MM.1S (cell line): ENCODE data around the gene RNASE11.

Experiments
- DNase-seq: peaks from one replicate; pipeline ENCODE4 v3.0.0-alpha.2; 2015
- H2AFZ ChIP-seq: fragments of 300-600 bp; sonication (generic); 2 replicates; pipeline ENCODE4 v1.6.0; 2016; ENCODE audit warnings: antibody characterized with exemption, low read length
- H3F3A ChIP-seq: fragments of 300-600 bp; sonication (generic); 2 replicates; pipeline ENCODE4 v1.6.1; 2016; ENCODE audit warnings: mild to moderate bottlenecking, antibody characterized with exemption, low read length, moderate library complexity, mixed read lengths; ENCODE audit not compliant: insufficient read depth
- H3K27ac ChIP-seq: fragments of 300-600 bp; sonication (generic); 2 replicates; pipeline ENCODE4 v1.5.1; 2016; ENCODE audit warnings: mild to moderate bottlenecking, low read length
- H3K27me3 ChIP-seq: fragments of 300-600 bp; sonication (generic); replicated peaks from 2 replicates; pipeline ENCODE4 v1.6.0; 2016; ENCODE audit warnings: low read length; ENCODE audit not compliant: insufficient read depth
- H3K36me3 ChIP-seq: fragments of 300-600 bp; sonication (generic); replicated peaks from 2 replicates; pipeline ENCODE4 v1.6.1; 2016; ENCODE audit warnings: mild to moderate bottlenecking, low read length, mixed read lengths; ENCODE audit not compliant: insufficient read depth
- H3K4me1 ChIP-seq: fragments of 300-600 bp; sonication (generic); 2 replicates; pipeline ENCODE4 v1.6.1; 2016; ENCODE audit warnings: low read length, mixed read lengths
- H3K4me2 ChIP-seq: fragments of 300-600 bp; sonication (generic); 2 replicates; pipeline ENCODE4 v1.6.0; 2016; ENCODE audit warnings: low read depth, low read length
- H3K4me3 ChIP-seq: fragments of 300-600 bp; sonication (generic); 2 replicates; pipeline ENCODE4 v1.5.1; 2016; ENCODE audit warnings: low read length, mixed read lengths
- H3K79me2 ChIP-seq: fragments of 300-600 bp; sonication (generic); 2 replicates; pipeline ENCODE4 v1.6.1; 2016; ENCODE audit warnings: mixed run types, low read length, mixed read lengths
- H3K9ac ChIP-seq: fragments of 300-600 bp; sonication (generic); 2 replicates; pipeline ENCODE4 v1.6.1; 2016; ENCODE audit warnings: low read length, mixed read lengths
- H3K9me2 ChIP-seq: fragments of 300-600 bp; sonication (generic); replicated peaks from 2 replicates; pipeline ENCODE4 v1.6.1; 2016; ENCODE audit warnings: mild to moderate bottlenecking, low read length, mixed read lengths; ENCODE audit not compliant: insufficient read depth
- H3K9me3 ChIP-seq: fragments of 300-600 bp; sonication (generic); replicated peaks from 2 replicates; pipeline ENCODE4 v1.6.1; 2016; ENCODE audit warnings: mild to moderate bottlenecking, low read length, mixed read lengths; ENCODE audit not compliant: insufficient read depth
- H4K20me1 ChIP-seq: fragments of 300-600 bp; sonication (generic); 2 replicates; pipeline ENCODE4 v1.6.1; 2016; ENCODE audit warnings: mild to moderate bottlenecking, low read length, moderate library complexity, mixed read lengths; ENCODE audit not compliant: insufficient read depth
- CTCF ChIP-seq: fragments of 300-600 bp; sonication (generic); IDR thresholded peaks from 2 replicates; pipeline ENCODE4 v1.5.1; 2016; ENCODE audit warnings: antibody characterized with exemption, low read length, mixed read lengths
- EZH2 ChIP-seq: fragments of 300-600 bp; sonication (generic); optimal IDR thresholded peaks from 2 replicates; pipeline ENCODE3; 2017; ENCODE audit warnings: low read depth, mild to moderate bottlenecking, antibody characterized with exemption, low read length, mixed read lengths
- EZH2phosphoT487 ChIP-seq: fragments of 300-600 bp; sonication (generic); IDR thresholded peaks from 2 replicates; pipeline ENCODE4 v1.6.1; 2018; ENCODE audit warnings: antibody characterized with exemption, low read length

The RNASE11 gene

GRCh38 chr14:20631880-20632389, 44.1 kb upstream of the RNASE11 start:
- Histone ChIP-seq H3K27ac (no peak overlapping the region), H3K4me2 (peak overlapping the region; percentile 77), H3K9me3 (no peaks in the 10 kb centered on the region), H3F3A (peaks cover 3% of the 10 kb centered on the region; the same call in 1 of the 2 replicates), H2AFZ (0 out of 2 replicates have a peak overlapping the region, but pooled peaks have one; percentile 35), H4K20me1 (no peaks in the 10 kb centered on the region), H3K79me2 (no peaks in the 10 kb centered on the region), H3K4me1 (no peaks in the 10 kb centered on the region), H3K9ac (no peak overlapping the region), H3K4me3 (peak overlapping the region; percentile 67), H3K9me2 (no peaks in the 10 kb centered on the region), H3K27me3 (no peaks in the 10 kb centered on the region; the same call in 1 of the 2 replicates), H3K36me3 (no peaks in the 10 kb centered on the region)
- no peak for TF ChIP-seq EZH2phosphoT487
- TF ChIP-seq CTCF, result no peak
- TF ChIP-seq EZH2, result no peak
- DNase-seq, result no peak

GRCh38 chr14:20631023-20631879, 43.5 kb upstream of the RNASE11 start:
- Histone ChIP-seq H3K4me2 (peak overlapping the region; percentile 77), H3F3A (peaks cover 3% of the 10 kb centered on the region; the same call in 1 of the 2 replicates), H2AFZ (0 out of 2 replicates have a peak overlapping the region, but pooled peaks have one; percentile 51), H3K9me3 (no peaks in the 10 kb centered on the region), H3K27me3 (no peaks in the 10 kb centered on the region; the same call in 1 of the 2 replicates), H3K27ac (peak overlapping the region; percentile 16; the same call in 1 of the 2 replicates), H3K4me1 (no peaks in the 10 kb centered on the region), H3K9me2 (no peaks in the 10 kb centered on the region), H3K36me3 (no peaks in the 10 kb centered on the region), H3K9ac (no peak overlapping the region), H3K79me2 (no peaks in the 10 kb centered on the region), H4K20me1 (no peaks in the 10 kb centered on the region), H3K4me3 (peak overlapping the region; percentile 67)
- TF ChIP-seq CTCF (no peak), EZH2phosphoT487 (no peak), EZH2 (no peak)
- peak; percentile 35 for DNase-seq

- Histone ChIP-seq H3K27me3 (no peaks in the 10 kb centered on the region; the same call in 1 of the 2 replicates), H3K4me3 (peak overlapping the region; percentile 67), H3K36me3 (no peaks in the 10 kb centered on the region), H4K20me1 (no peaks in the 10 kb centered on the region), H3K4me1 (no peaks in the 10 kb centered on the region), H2AFZ (peak overlapping the region; percentile 51; the same call in 1 of the 2 replicates), H3K9ac (no peak overlapping the region), H3K9me2 (no peaks in the 10 kb centered on the region), H3K27ac (peak overlapping the region; percentile 16; the same call in 1 of the 2 replicates), H3K79me2 (no peaks in the 10 kb centered on the region), H3K4me2 (peak overlapping the region; percentile 77), H3K9me3 (no peaks in the 10 kb centered on the region), H3F3A (peaks cover 3% of the 10 kb centered on the region; the same call in 1 of the 2 replicates)
- DNase-seq, result peak; percentile 13
- TF ChIP-seq EZH2, result no peak
Measured at GRCh38 chr14:20630340-20631022, 42.7 kb upstream of the RNASE11 start.
